Natural killer cell treated with Interleukin-12 subunit alpha and Interleukin-12 subunit beta and Interleukin-15 and Interleukin-18, amount 100 ng/mL, for 72 hours (primary cell): ENCODE data around the gene LTF. TPM values are rescaled to one million over a fixed set of nuclear protein-coding genes. Genes with fewer than 3 reads are reported as not detected.
"Not testable (repeated sequence)": the region's sequence is repeated elsewhere in the genome, so short reads cannot be mapped to it uniquely, and the experiment has no call there.

Source experiments
- ATAC-seq, 2 donors: fragments of 150-1000 bp; cut with Tn5 transposase in 1 of 2; sonication (Bioruptor Pico), chemical (Tn5 transposase) in 1 of 2; 2 replicates each; pipeline ENCODE4 v1.10.0; 2021
- DNase-seq: peaks from one replicate; pipeline ENCODE4 v3.0.0; 2022; ENCODE audit warnings: low spot score
- H3K27ac Mint-ChIP-seq, 2 donors: 1 replicate in 1 of 2; 2 replicates in 1 of 2; pipeline ENCODE4 v1.8.0; 2022; ENCODE audit warnings: mixed read lengths in 2 of 2, mild to moderate bottlenecking in 1 of 2, moderate library complexity in 1 of 2
- H3K27me3 Mint-ChIP-seq, 2 donors: 1 replicate in 1 of 2; 2 replicates in 1 of 2; pipeline ENCODE4 v1.8.0; 2022; ENCODE audit warnings: mixed read lengths in 2 of 2
- H3K36me3 Mint-ChIP-seq: one replicate; pipeline ENCODE4 v1.8.0; 2022; ENCODE audit warnings: mixed read lengths
- H3K4me1 Mint-ChIP-seq, 2 donors: 1 replicate in 1 of 2; 2 replicates in 1 of 2; pipeline ENCODE4 v1.8.0; 2022; ENCODE audit warnings: low read depth in 2 of 2, mixed read lengths in 2 of 2, mild to moderate bottlenecking in 1 of 2
- H3K4me3 Mint-ChIP-seq: one replicate; pipeline ENCODE4 v1.8.0; 2022; ENCODE audit warnings: mixed read lengths
- H3K9me3 Mint-ChIP-seq: 2 replicates; pipeline ENCODE4 v1.8.0; 2022; ENCODE audit warnings: mixed read lengths
- total RNA-seq, 2 donors: library from RNA; stranded (reverse); gene quantifications; one replicate each; pipeline ENCODE4 v1.2.3, GENCODE V29; 2022

Gene LTF
- total RNA-seq, 2 donors from 2014 or later = 0.20 TPM; not detected in 1

DNA sequence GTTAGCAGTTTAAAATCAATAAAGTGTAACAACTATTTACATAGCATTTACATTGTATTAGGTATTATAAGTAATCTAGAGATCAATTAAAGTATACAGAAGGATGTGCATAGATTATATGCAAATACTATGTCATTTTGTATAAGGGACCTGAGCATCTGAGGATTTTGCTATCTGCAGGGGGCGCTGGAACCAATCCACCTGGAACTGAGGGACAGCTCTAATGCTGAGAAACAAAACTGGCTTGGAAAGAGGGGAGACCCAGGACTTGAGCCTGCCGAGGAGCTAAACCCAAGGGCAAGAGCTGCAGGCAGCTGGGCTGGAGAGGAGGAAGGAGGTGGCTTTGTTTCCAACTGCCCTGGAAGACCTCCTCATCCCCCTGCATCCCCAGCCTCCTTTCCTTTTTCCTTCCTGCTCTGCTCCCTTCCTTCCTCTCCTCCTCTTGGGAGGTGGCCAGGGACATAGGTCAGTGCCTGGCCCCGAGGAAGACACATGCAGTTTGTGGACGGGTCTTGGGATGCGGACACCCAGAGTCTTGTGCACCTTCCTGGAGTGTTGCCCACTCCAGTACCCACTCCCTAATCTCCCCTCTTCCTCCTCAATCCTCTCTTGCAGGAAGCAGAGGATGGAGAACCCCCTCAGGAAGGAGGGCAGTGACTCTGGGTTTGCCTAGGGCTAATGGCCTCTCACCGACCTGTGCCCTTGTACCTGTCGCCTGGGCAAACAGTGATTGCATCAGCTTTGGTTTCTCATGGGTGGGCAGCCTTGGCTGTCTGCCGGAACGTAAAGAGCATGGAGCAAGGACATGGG, 32.2 kb upstream of the LTF start:
- H3K4me3 Mint-ChIP-seq = no peak overlapping the region

GRCh38 chr3:46495901-46496456, 31.3 kb upstream of the LTF start:
- no peaks in the 10 kb centered on the region for H3K36me3 Mint-ChIP-seq
- no peaks in the 10 kb centered on the region for H3K27me3 Mint-ChIP-seq
- no peak overlapping the region for H3K27ac Mint-ChIP-seq
- DNase-seq (no peak), ATAC-seq (no peak)
- H3K4me1 Mint-ChIP-seq = no peaks in the 10 kb centered on the region
- H3K4me3 Mint-ChIP-seq = no peak overlapping the region
- H3K9me3 Mint-ChIP-seq = no peaks in the 10 kb centered on the region

More for the DNA sequence above, 32.2 kb upstream of the LTF start:
- Mint-ChIP-seq H3K9me3 (no peaks in the 10 kb centered on the region), H3K36me3 (no peaks in the 10 kb centered on the region), H3K27ac (no peak overlapping the region), H3K27me3 (no peaks in the 10 kb centered on the region), H3K4me1 (no peaks in the 10 kb centered on the region)
- no peak for DNase-seq
- ATAC-seq = peak in 1 of 2 donors; percentile 45

- H3K27ac Mint-ChIP-seq, H3K4me1 Mint-ChIP-seq, DNase-seq, H3K9me3 Mint-ChIP-seq, ATAC-seq, H3K4me3 Mint-ChIP-seq, H3K36me3 Mint-ChIP-seq, H3K27me3 Mint-ChIP-seq: not testable (repeated sequence)
Observed at GRCh38 chr3:46494491-46494890, 29.8 kb upstream of the LTF start.

GRCh38 chr3:46492890-46493547, 28.3 kb upstream of the LTF start:
- no peak for ATAC-seq
- peaks cover 7 to 9% of the 10 kb centered on the region in 2 donors for H3K4me1 Mint-ChIP-seq
- H3K27me3 Mint-ChIP-seq = peaks cover under 1 to 3% of the 10 kb centered on the region in 2 donors
- DNase-seq = no peak
- no peak overlapping the region for H3K27ac Mint-ChIP-seq
- no peaks in the 10 kb centered on the region for H3K36me3 Mint-ChIP-seq
- no peak overlapping the region for H3K4me3 Mint-ChIP-seq
- H3K9me3 Mint-ChIP-seq = no peaks in the 10 kb centered on the region

GRCh38 chr3:46491089-46492070, 26.7 kb upstream of the LTF start:
- H3K27me3 Mint-ChIP-seq = peaks cover 3 to 5% of the 10 kb centered on the region in 2 donors

GRCh38 chr3:46490338-46491084, 25.8 kb upstream of the LTF start:
- Mint-ChIP-seq H3K4me3 (no peak overlapping the region), H3K27me3 (peaks cover 3 to 5% of the 10 kb centered on the region in 2 donors), H3K27ac (no peak overlapping the region), H3K36me3 (no peaks in the 10 kb centered on the region), H3K4me1 (peaks cover 7 to 9% of the 10 kb centered on the region in 2 donors), H3K9me3 (no peaks in the 10 kb centered on the region)
- ATAC-seq (no peak), DNase-seq (no peak)

More at GRCh38 chr3:46491089-46492070, 26.7 kb upstream of the LTF start:
- ATAC-seq (no peak), DNase-seq (no peak)
- Mint-ChIP-seq H3K27ac (no peak overlapping the region), H3K4me1 (peaks cover 7 to 9% of the 10 kb centered on the region in 2 donors), H3K9me3 (no peaks in the 10 kb centered on the region), H3K36me3 (no peaks in the 10 kb centered on the region), H3K4me3 (no peak overlapping the region)

GRCh38 chr3:46489875-46490274, 25.2 kb upstream of the LTF start:
- Mint-ChIP-seq H3K27me3 (peaks cover 3 to 5% of the 10 kb centered on the region in 2 donors), H3K4me3 (no peak overlapping the region), H3K9me3 (no peaks in the 10 kb centered on the region), H3K27ac (no peak overlapping the region), H3K36me3 (no peaks in the 10 kb centered on the region), H3K4me1 (peaks cover 7 to 9% of the 10 kb centered on the region in 2 donors)
- ATAC-seq (no peak), DNase-seq (no peak)

DNA sequence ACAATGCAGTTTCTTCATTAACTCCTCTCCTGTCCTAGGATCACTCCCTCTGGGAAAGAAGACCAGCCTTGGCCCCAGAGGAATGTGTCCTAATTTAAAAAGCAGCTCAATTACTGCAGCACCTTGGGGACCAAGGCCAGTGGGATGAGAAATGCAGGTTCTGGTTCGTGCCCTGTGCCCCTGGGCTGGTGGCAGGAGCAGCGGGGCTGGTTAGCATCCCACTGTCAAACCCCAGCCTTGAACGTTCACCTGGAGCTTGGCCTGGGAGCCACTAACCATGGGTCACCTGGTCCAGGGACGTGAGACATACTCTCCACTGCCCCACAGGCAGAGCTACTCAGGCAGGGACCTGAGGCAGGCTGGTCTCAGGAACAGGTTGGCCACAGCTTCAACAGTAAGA, 24.7 kb upstream of the LTF start:
- Mint-ChIP-seq H3K4me1 (peaks cover 7 to 9% of the 10 kb centered on the region in 2 donors), H3K27me3 (peaks cover 3 to 5% of the 10 kb centered on the region in 2 donors), H3K36me3 (no peaks in the 10 kb centered on the region), H3K27ac (no peak overlapping the region), H3K9me3 (no peaks in the 10 kb centered on the region), H3K4me3 (no peak overlapping the region)
- DNase-seq (no peak), ATAC-seq (no peak)

- Mint-ChIP-seq H3K4me1 (peaks cover 7 to 9% of the 10 kb centered on the region in 2 donors), H3K27ac (no peak overlapping the region), H3K27me3 (peaks cover 3 to 5% of the 10 kb centered on the region in 2 donors), H3K4me3 (peak overlapping the region; percentile 13), H3K36me3 (no peaks in the 10 kb centered on the region), H3K9me3 (no peaks in the 10 kb centered on the region)
- DNase-seq = peak; percentile 89
- ATAC-seq = peak; percentile 94 to 95
Observed at GRCh38 chr3:46488735-46489361, 24.1 kb upstream of the LTF start.

GRCh38 chr3:46485779-46486175, 21.1 kb upstream of the LTF start:
- ATAC-seq = no peak
- Mint-ChIP-seq H3K9me3 (no peaks in the 10 kb centered on the region), H3K27me3 (peaks cover 3 to 5% of the 10 kb centered on the region in 2 donors), H3K27ac (no peak overlapping the region), H3K4me3 (no peak overlapping the region), H3K4me1 (peaks cover 7 to 9% of the 10 kb centered on the region in 2 donors), H3K36me3 (no peaks in the 10 kb centered on the region)
- no peak for DNase-seq

DNA sequence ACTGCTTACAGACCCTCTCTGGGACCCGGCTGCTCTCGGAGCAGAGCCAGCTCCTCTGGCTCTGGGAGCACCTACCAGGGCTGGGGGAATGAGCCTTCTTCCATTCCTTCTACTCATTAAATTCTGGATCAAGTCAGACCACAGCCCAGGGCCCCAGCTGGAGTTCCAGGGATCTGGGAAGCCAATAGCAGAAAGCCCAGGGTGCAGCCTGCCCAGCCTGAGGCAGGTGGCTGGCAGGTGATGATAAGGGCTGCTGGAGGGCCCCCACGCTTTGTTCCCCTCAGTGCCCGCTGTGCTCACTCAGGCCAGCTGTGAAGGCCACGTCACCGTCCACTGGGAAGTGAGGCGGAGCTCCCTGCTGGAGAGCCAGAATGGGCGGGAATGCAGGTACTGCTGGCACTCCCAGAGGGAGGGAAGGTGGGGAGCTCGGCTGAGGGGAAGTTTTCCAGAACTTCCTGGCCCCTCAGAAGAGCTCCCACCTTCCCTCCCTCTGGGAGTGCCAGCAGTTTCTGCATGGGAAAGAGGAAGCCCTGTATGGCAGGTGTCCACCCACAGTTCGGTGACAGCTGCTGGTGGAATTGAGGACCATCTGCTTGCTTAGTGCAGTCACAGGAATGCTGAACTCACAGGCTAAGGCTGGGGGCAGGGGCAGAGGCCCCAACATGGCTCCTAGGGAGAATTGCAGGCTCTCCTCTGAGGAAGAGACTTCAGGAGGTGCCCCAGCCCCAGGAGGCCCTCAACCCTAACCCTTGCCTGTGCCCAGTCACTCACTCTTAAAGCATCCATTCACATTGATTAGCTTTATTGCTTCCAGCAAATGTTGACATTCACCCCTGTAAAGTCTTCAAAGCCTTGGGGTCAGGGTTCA, 20.4 kb upstream of the LTF start:
- H3K9me3 Mint-ChIP-seq = no peaks in the 10 kb centered on the region
- no peak for ATAC-seq
- no peak overlapping the region for H3K27ac Mint-ChIP-seq
- no peak overlapping the region for H3K4me3 Mint-ChIP-seq
- peaks cover 7 to 9% of the 10 kb centered on the region in 2 donors for H3K4me1 Mint-ChIP-seq
- no peaks in the 10 kb centered on the region for H3K36me3 Mint-ChIP-seq
- H3K27me3 Mint-ChIP-seq = peaks cover 3 to 5% of the 10 kb centered on the region in 2 donors
- no peak for DNase-seq

DNA sequence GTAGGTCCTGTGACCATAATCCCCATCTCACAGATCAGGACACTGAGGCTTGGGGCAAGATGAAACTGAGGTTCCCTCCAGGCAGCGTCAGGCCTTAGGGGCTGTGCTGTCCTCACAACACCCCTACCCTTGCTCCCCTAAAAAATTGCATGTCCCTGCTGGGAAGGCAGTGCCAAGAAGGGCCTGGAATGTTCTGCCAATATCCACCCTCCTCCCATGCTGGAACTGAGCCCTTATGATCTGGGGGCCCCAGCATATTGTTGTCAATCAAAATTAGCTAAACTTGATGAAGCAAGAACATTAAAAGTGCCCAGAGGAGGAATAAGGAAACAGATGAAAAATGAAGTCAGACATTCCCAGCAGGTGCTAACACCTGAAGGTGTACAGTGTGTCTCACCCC, 19.7 kb upstream of the LTF start:
- ATAC-seq (no peak), DNase-seq (no peak)
- Mint-ChIP-seq H3K4me3 (no peak overlapping the region), H3K4me1 (peaks cover 7 to 9% of the 10 kb centered on the region in 2 donors), H3K9me3 (no peaks in the 10 kb centered on the region), H3K27ac (no peak overlapping the region), H3K27me3 (peaks cover 6 to 12% of the 10 kb centered on the region in 2 donors), H3K36me3 (no peaks in the 10 kb centered on the region)
